KMS-11 (cell line): ENCODE data around the gene MCAM.

ENCODE experiments used
- H2AFZ ChIP-seq: fragments of 200-600 bp; sonication (generic); 2 replicates; pipeline ENCODE4 v1.6.1; 2016; ENCODE audit warnings: antibody characterized with exemption, mixed run types, low read depth
- H3K27ac ChIP-seq: fragments of 200-600 bp; sonication (generic); 2 replicates; pipeline ENCODE4 v1.6.1; 2016; ENCODE audit warnings: mild to moderate bottlenecking, mixed run types
- H3K27me3 ChIP-seq: fragments of 200-600 bp; sonication (generic); 2 replicates; pipeline ENCODE4 v1.6.1; 2017; ENCODE audit warnings: mild to moderate bottlenecking, low read depth, mixed run types, moderate library complexity; ENCODE audit not compliant: insufficient read depth
- H3K36me3 ChIP-seq: fragments of 200-600 bp; sonication (generic); 2 replicates; pipeline ENCODE4 v1.6.1; 2017; ENCODE audit warnings: mild to moderate bottlenecking, mixed run types; ENCODE audit not compliant: insufficient read depth
- H3K4me1 ChIP-seq: fragments of 200-600 bp; sonication (generic); 2 replicates; pipeline ENCODE4 v1.6.1; 2016; ENCODE audit warnings: mild to moderate bottlenecking, low read depth, mixed run types; ENCODE audit not compliant: poor library complexity, severe bottlenecking
- H3K4me2 ChIP-seq: fragments of 200-600 bp; sonication (generic); 2 replicates; pipeline ENCODE4 v1.7.0; 2016; ENCODE audit warnings: mild to moderate bottlenecking, mixed run types
- H3K4me3 ChIP-seq: fragments of 200-600 bp; sonication (generic); IDR thresholded peaks from 2 replicates; pipeline ENCODE4 v1.6.1; 2017; ENCODE audit warnings: low read depth, low read length, mixed read lengths; ENCODE audit not compliant: insufficient read depth
- H3K79me2 ChIP-seq: fragments of 200-600 bp; sonication (generic); 2 replicates; pipeline ENCODE4 v1.6.1; 2016; ENCODE audit warnings: low read depth, mixed run types; ENCODE audit not compliant: insufficient read depth
- H3K9ac ChIP-seq: fragments of 200-600 bp; sonication (generic); 2 replicates; pipeline ENCODE4 v1.6.1; 2016; ENCODE audit warnings: mild to moderate bottlenecking, mixed run types
- H4K20me1 ChIP-seq: fragments of 200-600 bp; sonication (generic); 2 replicates; pipeline ENCODE4 v1.6.1; 2016; ENCODE audit warnings: mild to moderate bottlenecking, mixed run types; ENCODE audit not compliant: insufficient read depth
- TF ChIP-seq, protein P1 (sequence below): fragments of 200-600 bp; sonication (generic); conservative IDR thresholded peaks from 2 replicates; pipeline ENCODE4 v1.6.1; 2017; ENCODE audit warnings: low read depth, mild to moderate bottlenecking, antibody characterized with exemption, low read length, moderate library complexity, mixed read lengths

Gene MCAM

DNA sequence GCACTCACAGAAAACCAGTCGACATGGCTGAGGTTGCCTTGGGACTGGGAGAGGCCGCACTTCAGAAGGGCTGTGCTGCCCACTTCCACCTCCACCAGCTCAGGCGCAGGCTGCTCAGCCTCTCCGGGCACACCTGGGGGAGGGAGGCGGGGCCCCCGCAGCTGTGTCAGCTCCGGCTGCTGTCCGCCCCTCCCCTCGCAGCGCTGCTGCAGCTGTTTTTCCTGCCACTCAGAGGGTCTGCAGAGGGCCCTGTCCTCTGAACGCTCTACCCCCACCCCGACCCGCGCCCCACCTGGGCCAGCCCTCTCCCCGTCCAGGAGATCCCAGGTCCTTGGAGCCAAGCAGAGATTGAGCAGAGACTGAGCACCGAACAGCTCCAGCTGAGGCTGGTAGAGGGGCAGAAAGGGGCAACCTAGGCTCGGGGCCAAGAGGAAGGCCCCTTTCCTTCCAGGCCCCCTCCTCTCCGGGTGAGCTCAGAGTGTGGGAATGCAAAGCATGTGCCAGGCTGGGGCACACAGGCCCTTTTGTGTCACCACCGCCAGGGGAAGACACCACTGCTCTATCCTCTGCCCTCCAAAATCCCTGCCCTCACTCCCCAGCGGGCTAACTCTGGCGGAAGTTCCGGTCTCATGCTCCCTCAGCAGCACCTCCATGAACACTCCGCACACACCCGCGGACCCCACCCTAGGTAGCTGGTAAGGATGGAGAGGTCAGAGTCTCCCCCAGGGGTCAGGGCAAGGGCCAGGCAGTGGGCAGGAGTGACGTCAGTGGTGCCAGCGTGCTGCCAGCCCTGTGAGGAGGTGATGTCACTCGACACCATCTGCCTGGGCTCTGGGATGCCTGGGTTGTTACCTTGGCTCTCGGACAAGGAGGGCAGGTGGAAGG lies 1.6 kb downstream of the MCAM start:
- Histone ChIP-seq H3K27me3 (no peaks in the 10 kb centered on the region; the same call in 1 of the 2 replicates), H3K9ac (peak overlapping the region; percentile 34; the same call in 1 of the 2 replicates), H3K27ac (no peak overlapping the region; the same call in 1 of the 2 replicates), H3K79me2 (no peaks in the 10 kb centered on the region), H3K4me1 (peaks cover 6% of the 10 kb centered on the region), H2AFZ (peak overlapping the region; percentile 87), H4K20me1 (no peaks in the 10 kb centered on the region), H3K36me3 (no peaks in the 10 kb centered on the region), H3K4me2 (peak overlapping the region; percentile 76), H3K4me3 (no peak overlapping the region)
- TF ChIP-seq, protein P1, sequence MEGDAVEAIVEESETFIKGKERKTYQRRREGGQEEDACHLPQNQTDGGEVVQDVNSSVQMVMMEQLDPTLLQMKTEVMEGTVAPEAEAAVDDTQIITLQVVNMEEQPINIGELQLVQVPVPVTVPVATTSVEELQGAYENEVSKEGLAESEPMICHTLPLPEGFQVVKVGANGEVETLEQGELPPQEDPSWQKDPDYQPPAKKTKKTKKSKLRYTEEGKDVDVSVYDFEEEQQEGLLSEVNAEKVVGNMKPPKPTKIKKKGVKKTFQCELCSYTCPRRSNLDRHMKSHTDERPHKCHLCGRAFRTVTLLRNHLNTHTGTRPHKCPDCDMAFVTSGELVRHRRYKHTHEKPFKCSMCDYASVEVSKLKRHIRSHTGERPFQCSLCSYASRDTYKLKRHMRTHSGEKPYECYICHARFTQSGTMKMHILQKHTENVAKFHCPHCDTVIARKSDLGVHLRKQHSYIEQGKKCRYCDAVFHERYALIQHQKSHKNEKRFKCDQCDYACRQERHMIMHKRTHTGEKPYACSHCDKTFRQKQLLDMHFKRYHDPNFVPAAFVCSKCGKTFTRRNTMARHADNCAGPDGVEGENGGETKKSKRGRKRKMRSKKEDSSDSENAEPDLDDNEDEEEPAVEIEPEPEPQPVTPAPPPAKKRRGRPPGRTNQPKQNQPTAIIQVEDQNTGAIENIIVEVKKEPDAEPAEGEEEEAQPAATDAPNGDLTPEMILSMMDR, result peak; percentile 24; the same call in 1 of the 2 replicates

GRCh38 chr11:119314726-119315125 lies 2.2 kb downstream of the MCAM start:
- Histone ChIP-seq H3K4me3 (no peak overlapping the region), H3K4me1 (peaks cover 6% of the 10 kb centered on the region), H3K4me2 (peak overlapping the region; percentile 76; the same call in 1 of the 2 replicates)

DNA sequence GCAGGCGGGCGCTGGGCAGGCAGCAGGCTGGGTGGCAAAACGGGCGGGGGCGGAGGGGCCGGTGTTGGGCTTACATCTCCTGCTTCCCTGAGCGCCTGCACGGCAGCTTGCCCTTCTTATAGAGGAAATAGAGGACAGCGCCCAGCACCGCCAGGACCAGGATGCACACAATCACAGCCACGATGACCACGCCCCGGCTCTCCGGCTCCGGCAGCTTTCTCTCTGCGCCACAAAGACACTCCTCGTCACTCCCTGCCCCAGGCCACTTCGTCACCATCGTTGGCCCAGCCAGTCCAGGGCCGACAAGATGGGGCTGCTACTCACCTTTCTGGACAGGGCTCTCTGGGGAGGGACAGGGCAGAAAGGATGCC lies 6.3 kb downstream of the MCAM start:
- H3K4me2 ChIP-seq, result no peak overlapping the region
- no peak overlapping the region for H3K4me3 ChIP-seq
- no peak overlapping the region for H2AFZ ChIP-seq
- no peaks in the 10 kb centered on the region for H3K36me3 ChIP-seq
- H3K9ac ChIP-seq, result no peak overlapping the region
- no peak overlapping the region for H3K27ac ChIP-seq
- H3K79me2 ChIP-seq, result no peaks in the 10 kb centered on the region
- H3K4me1 ChIP-seq, result peaks cover 6% of the 10 kb centered on the region
- TF ChIP-seq, protein P1, result no peak
- H4K20me1 ChIP-seq, result no peaks in the 10 kb centered on the region
- H3K27me3 ChIP-seq, result no peaks in the 10 kb centered on the region

More at GRCh38 chr11:119314726-119315125, 2.2 kb downstream of the MCAM start:
- TF ChIP-seq, protein P1, result no peak
- Histone ChIP-seq H3K27me3 (no peaks in the 10 kb centered on the region; the same call in 1 of the 2 replicates), H3K36me3 (no peaks in the 10 kb centered on the region), H4K20me1 (no peaks in the 10 kb centered on the region), H3K9ac (no peak overlapping the region; the same call in 1 of the 2 replicates), H3K27ac (no peak overlapping the region), H2AFZ (peak overlapping the region; percentile 87; the same call in 1 of the 2 replicates), H3K79me2 (no peaks in the 10 kb centered on the region)

- Histone ChIP-seq H3K27me3 (no peaks in the 10 kb centered on the region), H3K36me3 (no peaks in the 10 kb centered on the region), H3K4me3 (no peak overlapping the region), H3K9ac (no peak overlapping the region), H4K20me1 (no peaks in the 10 kb centered on the region), H3K79me2 (no peaks in the 10 kb centered on the region), H2AFZ (no peak overlapping the region), H3K4me2 (no peak overlapping the region), H3K27ac (no peak overlapping the region), H3K4me1 (peaks cover 6% of the 10 kb centered on the region)
- TF ChIP-seq, protein P1, result no peak
Measured at GRCh38 chr11:119309953-119310681, 6.8 kb downstream of the MCAM start.
